HepG2 (cell line): ENCODE results near the gene THY1. TPM values are rescaled to one million over a fixed set of nuclear protein-coding genes. Genes with fewer than 3 reads are reported as not detected.

Experiments used
- ARNT ChIP-seq: fragments of 450-650 bp; IDR thresholded peaks from 2 replicates; pipeline ENCODE4 v1.6.1; 2017
- ATF7 ChIP-seq, 2 experiments: fragments of 450-650 bp in 1 of 2; sonication (generic) in 1 of 2; formaldehyde crosslinking in 1 of 2; IDR thresholded peaks; 2 replicates each; pipeline versions ENCODE4 v1.4.0 to v1.6.1; 2016 to 2020; ENCODE audit warnings: antibody characterized with exemption in 1 of 2, mild to moderate bottlenecking in 1 of 2, missing genetic modification reagents in 1 of 2
- CREM ChIP-seq, 2 experiments: sonication (generic) in 1 of 2; formaldehyde crosslinking in 1 of 2; IDR thresholded peaks; 2 replicates each; pipeline versions ENCODE4 v1.4.0 to v1.6.1; 2016 to 2020; ENCODE audit warnings: antibody characterized with exemption in 1 of 2, mild to moderate bottlenecking in 1 of 2, missing genetic modification reagents in 1 of 2
- GPN1 ChIP-seq: sonication (generic); formaldehyde crosslinking; IDR thresholded peaks from 2 replicates; pipeline ENCODE4 v1.5.1; 2020; ENCODE audit warnings: missing genetic modification reagents, borderline replicate concordance
- HOMEZ ChIP-seq: IDR thresholded peaks from 2 replicates; pipeline ENCODE4 v1.6.1; 2016; ENCODE audit warnings: low read depth
- IKZF5 ChIP-seq: IDR thresholded peaks from 2 replicates; pipeline ENCODE4 v1.6.1; 2018; ENCODE audit warnings: missing genetic modification reagents, mild to moderate bottlenecking, missing compliant biosample characterization
- NFAT5 ChIP-seq: sonication (generic); formaldehyde crosslinking; IDR thresholded peaks from 2 replicates; pipeline ENCODE4 v1.4.0; 2020; ENCODE audit warnings: missing genetic modification reagents
- PBX2 ChIP-seq: IDR thresholded peaks from 2 replicates; pipeline ENCODE4 v1.6.1; 2016; ENCODE audit warnings: control low read depth
- SMAD9 ChIP-seq: sonication (generic); formaldehyde crosslinking; IDR thresholded peaks from 2 replicates; pipeline ENCODE4 v1.5.1; 2020; ENCODE audit warnings: mild to moderate bottlenecking, missing genetic modification reagents
- SOX5 ChIP-seq: IDR thresholded peaks from 2 replicates; pipeline ENCODE4 v1.6.1; 2016; ENCODE audit warnings: borderline replicate concordance
- TEAD2 ChIP-seq: sonication (generic); formaldehyde crosslinking; IDR thresholded peaks from 2 replicates; pipeline ENCODE4 v1.9.0; 2021; ENCODE audit warnings: missing genetic modification reagents
- THRA ChIP-seq: sonication (generic); formaldehyde crosslinking; IDR thresholded peaks from 2 replicates; pipeline ENCODE4 v1.4.0; 2020; ENCODE audit warnings: missing genetic modification reagents, borderline replicate concordance
- TRIM24 ChIP-seq: sonication (generic); formaldehyde crosslinking; IDR thresholded peaks from 2 replicates; pipeline ENCODE4 v1.8.0; 2022; ENCODE audit warnings: mild to moderate bottlenecking, missing genetic modification reagents
- U2AF1 ChIP-seq: fragments of 200-400 bp; formaldehyde crosslinking; optimal IDR thresholded peaks from 2 replicates; pipeline ENCODE3; 2017; ENCODE audit warnings: mild to moderate bottlenecking, low read depth, low read length
- ZBTB42 ChIP-seq: sonication (generic); formaldehyde crosslinking; IDR thresholded peaks from 2 replicates; pipeline ENCODE4 v1.5.0; 2020; ENCODE audit warnings: mild to moderate bottlenecking, missing genetic modification reagents
- ZNF235 ChIP-seq: sonication (generic); formaldehyde crosslinking; IDR thresholded peaks from 2 replicates; pipeline ENCODE4 v1.8.1; 2023; ENCODE audit warnings: mild to moderate bottlenecking, missing genetic modification reagents, borderline replicate concordance
- ZNF317 ChIP-seq: sonication (generic); formaldehyde crosslinking; IDR thresholded peaks from 2 replicates; pipeline ENCODE4 v1.5.0; 2020; ENCODE audit warnings: mild to moderate bottlenecking, missing genetic modification reagents
- polyA plus RNA-seq, 8 experiments: library from polyadenylated mRNA; depleted of rRNA in 3 of 8; stranded (reverse) in 7 of 8; unstranded in 1 of 8; fragments of >200 nt; fragmentation: Illumina TruSeq in 4 of 8; extraction: Trizol in 4 of 8; gene quantifications; 2 replicates each; pipeline versions ENCODE4 v1.2.1 to v1.2.3, GENCODE V29; 2011 to 2016; ENCODE audit warnings: low read depth in 4 of 8, missing spikeins in 1 of 8, mixed read lengths in 1 of 8; ENCODE audit not compliant: insufficient read depth in 1 of 8
- total RNA-seq, 5 experiments: library from RNA; depleted of rRNA; stranded (reverse); fragments of >200 nt; fragmentation: Illumina TruSeq; extraction: Trizol; gene quantifications; 2 replicates each; pipeline ENCODE4 v1.2.3, GENCODE V29; 2016; ENCODE audit warnings: low read depth in 1 of 5

The THY1 gene
- total and polyA plus RNA-seq, 2 of the 13 experiments (the other 11 are each of a cell fraction or from before 2014, with no cell fraction given), result not detected

- TF ChIP-seq NFAT5, result 0 out of 2 replicates have a peak, but pooled peaks have one; percentile 42
- TF ChIP-seq PBX2 (CRISPR knock-in tag), result no peak
- TF ChIP-seq TEAD2 (CRISPR knock-in tag), result no peak
- no peak for TF ChIP-seq TRIM24 (CRISPR knock-in tag)
- peak; percentile 69; the same call in 1 of the 2 replicates for TF ChIP-seq THRA
- TF ChIP-seq ZBTB42 (CRISPR knock-in tag), result peak; percentile 85
- peak; percentile 56; the same call in 1 of the 2 replicates for TF ChIP-seq IKZF5
- no peak for TF ChIP-seq GPN1
- TF ChIP-seq SMAD9 (CRISPR knock-in tag), result no peak
- no peak for TF ChIP-seq ATF7 (IDR thresholded peaks at IDR 0.05)
- TF ChIP-seq ATF7 (CRISPR knock-in tag; IDR thresholded peaks at IDR 0.05), result peak; percentile 57; the same call in 1 of the 2 replicates
- no peak for TF ChIP-seq U2AF1
- no peak for TF ChIP-seq ARNT
- 0 out of 2 replicates have a peak, but pooled peaks have one; percentile 37 for TF ChIP-seq ZNF317
- TF ChIP-seq CREM (IDR thresholded peaks at IDR 0.05), result peak; percentile 70
- no peak for TF ChIP-seq CREM (CRISPR knock-in tag; IDR thresholded peaks at IDR 0.05)
- TF ChIP-seq HOMEZ (CRISPR knock-in tag), result peak; percentile 51; the same call in 1 of the 2 replicates
- peak; percentile 60; the same call in 1 of the 2 replicates for TF ChIP-seq SOX5 (CRISPR knock-in tag)
- TF ChIP-seq ZNF235 (CRISPR knock-in tag), result no peak
These were observed 54.6 kb downstream of the THY1 start (continued) for GRCh38 chr11:119368121-119369034.
